LNCaP clone FGC (cell line): ENCODE data around the gene ANAPC10.
"Not testable (repeated sequence)": the region's sequence is repeated elsewhere in the genome, so short reads cannot be mapped to it uniquely, and the experiment has no call there.

Experiments used
- DNase-seq: peaks from one replicate; pipeline ENCODE4 v3.0.0-alpha.2; 2011; ENCODE audit warnings: low read depth
- H3K4me3 ChIP-seq: 2 replicates; pipeline ENCODE4 v1.5.1; 2011; ENCODE audit warnings: mild to moderate bottlenecking, low read depth, low read length, control low read depth
- TF ChIP-seq, protein P1 (sequence below): IDR thresholded peaks from 2 replicates; pipeline ENCODE4 v1.5.1; 2012; ENCODE audit warnings: mild to moderate bottlenecking; ENCODE audit not compliant: control insufficient read depth, insufficient read depth; ENCODE audit errors: extremely low read depth

Gene ANAPC10, protein sequence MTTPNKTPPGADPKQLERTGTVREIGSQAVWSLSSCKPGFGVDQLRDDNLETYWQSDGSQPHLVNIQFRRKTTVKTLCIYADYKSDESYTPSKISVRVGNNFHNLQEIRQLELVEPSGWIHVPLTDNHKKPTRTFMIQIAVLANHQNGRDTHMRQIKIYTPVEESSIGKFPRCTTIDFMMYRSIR

GRCh38 chr4:145097821-145098674 lies at the start of gene ANAPC10, which contains the start of gene ABCE1:
Gene ANAPC10, minus strand, starts transcription at chr4:145098196. Its CDS starts 2,097 bp downstream, at chr4:145096099.
Gene ABCE1, plus strand, starts transcription at chr4:145098311. Its CDS starts 6,102 bp downstream, at chr4:145104413.
- H3K4me3 ChIP-seq, result peak within 1 kb of the TSS; percentile 76
- TF ChIP-seq, protein P1, sequence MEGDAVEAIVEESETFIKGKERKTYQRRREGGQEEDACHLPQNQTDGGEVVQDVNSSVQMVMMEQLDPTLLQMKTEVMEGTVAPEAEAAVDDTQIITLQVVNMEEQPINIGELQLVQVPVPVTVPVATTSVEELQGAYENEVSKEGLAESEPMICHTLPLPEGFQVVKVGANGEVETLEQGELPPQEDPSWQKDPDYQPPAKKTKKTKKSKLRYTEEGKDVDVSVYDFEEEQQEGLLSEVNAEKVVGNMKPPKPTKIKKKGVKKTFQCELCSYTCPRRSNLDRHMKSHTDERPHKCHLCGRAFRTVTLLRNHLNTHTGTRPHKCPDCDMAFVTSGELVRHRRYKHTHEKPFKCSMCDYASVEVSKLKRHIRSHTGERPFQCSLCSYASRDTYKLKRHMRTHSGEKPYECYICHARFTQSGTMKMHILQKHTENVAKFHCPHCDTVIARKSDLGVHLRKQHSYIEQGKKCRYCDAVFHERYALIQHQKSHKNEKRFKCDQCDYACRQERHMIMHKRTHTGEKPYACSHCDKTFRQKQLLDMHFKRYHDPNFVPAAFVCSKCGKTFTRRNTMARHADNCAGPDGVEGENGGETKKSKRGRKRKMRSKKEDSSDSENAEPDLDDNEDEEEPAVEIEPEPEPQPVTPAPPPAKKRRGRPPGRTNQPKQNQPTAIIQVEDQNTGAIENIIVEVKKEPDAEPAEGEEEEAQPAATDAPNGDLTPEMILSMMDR, result peak; percentile 54
- DNase-seq, result peak; percentile 96

- not testable (repeated sequence) for DNase-seq, H3K4me3 ChIP-seq
Measured at GRCh38 chr4:145136219-145136618, 38.2 kb upstream of the ANAPC10 start.

- no peak overlapping the region for H3K4me3 ChIP-seq
- TF ChIP-seq, protein P1, result no peak
- DNase-seq, result no peak
Measured at GRCh38 chr4:145132511-145133098, 34.6 kb upstream of the ANAPC10 start.

- TF ChIP-seq, protein P1, result no peak
- no peak for DNase-seq
- no peak overlapping the region for H3K4me3 ChIP-seq
Measured at GRCh38 chr4:145131848-145132247, 33.9 kb upstream of the ANAPC10 start.

- H3K4me3 ChIP-seq, result no peak overlapping the region
- DNase-seq, result no peak
- TF ChIP-seq, protein P1, result no peak
Measured at GRCh38 chr4:145130788-145131399, 32.9 kb upstream of the ANAPC10 start.

DNA sequence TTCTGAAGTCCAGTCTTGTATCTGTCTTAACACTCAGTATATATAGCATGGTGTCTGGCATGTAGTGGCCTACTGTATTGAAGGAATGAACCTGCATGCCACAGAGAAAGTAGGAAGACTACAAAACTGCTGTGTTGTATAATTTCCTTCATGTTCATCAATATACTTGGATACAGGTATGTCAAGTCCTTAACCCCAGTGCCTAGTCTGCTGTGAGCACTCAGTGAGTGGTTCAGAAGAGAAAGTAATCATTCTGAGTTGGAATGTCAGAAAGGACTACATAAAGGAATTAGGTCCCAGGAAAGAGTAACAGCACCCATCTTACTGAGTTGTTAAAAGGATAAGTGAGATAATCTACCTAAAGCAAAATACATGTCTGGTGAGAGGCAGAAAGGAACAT lies 32.1 kb upstream of the ANAPC10 start:
- DNase-seq, result no peak
- no peak overlapping the region for H3K4me3 ChIP-seq
- TF ChIP-seq, protein P1, result no peak

- no peak overlapping the region for H3K4me3 ChIP-seq
- TF ChIP-seq, protein P1, result no peak
- no peak for DNase-seq
Measured at GRCh38 chr4:145125396-145125795, 27.4 kb upstream of the ANAPC10 start.
